Amygdala (tissue), 56 donors: ENCODE measurements around the gene TTC28.

Experiments used
- DNase-seq, 56 donors: peaks; one replicate each; lab custom pipeline; 2025; lab: John Stamatoyannopoulos, UW

TTC28 gene

DNA sequence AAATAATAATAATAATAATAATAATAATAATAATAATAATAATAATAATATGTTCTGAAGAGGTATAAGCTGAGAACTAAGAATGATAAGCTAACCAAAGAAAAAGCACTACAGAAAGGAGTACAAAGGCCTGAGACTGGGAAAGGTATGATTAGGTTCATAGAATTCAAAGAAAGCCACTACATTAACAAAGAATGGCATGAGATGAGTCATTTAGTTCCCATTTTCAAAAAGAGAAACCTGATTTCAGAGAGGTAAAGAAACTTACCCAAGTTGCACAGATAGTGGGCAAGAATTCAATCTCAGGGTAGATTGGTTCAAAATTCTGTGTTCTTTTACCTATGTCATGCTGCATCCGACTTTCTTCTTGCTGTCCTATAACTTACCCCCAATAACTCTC lies 350.9 kb downstream of the TTC28 start:
- DNase-seq, result no peak

DNA sequence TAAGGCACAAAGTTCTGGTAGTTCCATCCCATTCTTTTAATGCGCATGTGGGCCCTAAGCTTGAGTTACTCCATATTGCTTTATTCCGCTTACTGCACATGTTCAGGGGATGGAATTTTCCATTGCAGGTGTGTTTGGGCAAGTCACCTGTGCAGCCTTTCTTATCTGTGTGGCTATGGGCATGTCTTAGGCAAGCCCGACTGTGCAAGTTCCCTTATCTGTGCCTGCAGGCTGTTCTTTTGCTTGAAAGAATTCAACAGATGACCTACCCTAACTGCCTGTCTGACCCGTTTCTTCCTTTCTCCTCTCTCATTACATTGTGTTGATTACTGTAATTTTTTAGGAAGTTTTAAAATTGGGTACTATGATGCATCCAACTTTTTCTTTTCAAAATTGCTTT lies 363.6 kb downstream of the TTC28 start:
- no peak for DNase-seq

DNA sequence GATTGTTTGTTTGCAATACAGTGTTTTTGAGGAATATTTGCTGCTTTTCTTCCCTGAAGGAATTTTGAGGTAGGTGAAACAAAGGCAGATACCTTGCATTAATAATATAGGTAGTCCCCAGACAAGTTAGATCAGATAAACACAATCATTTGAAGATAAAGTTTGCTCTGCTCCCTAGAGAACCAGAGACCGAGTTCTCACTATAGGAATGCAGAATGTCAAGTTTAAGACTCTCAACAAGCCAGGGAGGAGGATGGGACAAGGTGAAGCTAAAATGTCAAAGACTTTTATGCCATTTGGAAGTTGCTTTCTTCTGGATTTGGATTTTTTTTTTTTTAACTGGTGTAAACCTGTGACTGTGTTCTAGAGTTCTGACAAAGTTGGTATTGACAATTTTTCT lies 364.7 kb downstream of the TTC28 start:
- DNase-seq, result no peak

DNA sequence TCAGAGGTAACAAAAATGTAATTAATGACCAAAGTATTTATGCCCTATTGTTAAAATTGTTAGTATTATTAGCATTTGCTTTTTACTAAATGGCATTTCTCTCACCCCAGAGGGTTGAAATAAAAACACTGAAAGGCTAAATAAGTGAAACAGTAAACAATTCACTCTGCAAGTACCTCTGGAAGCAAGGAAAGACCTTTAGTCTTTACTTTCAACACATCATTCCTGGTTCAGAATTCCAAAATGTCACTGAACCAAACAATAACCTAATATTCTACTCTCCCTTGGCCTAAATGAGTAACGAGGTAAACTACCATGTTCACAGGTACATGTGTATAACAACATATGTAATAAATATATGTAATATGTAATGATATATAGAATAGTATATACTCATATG lies 369.3 kb downstream of the TTC28 start:
- no peak for DNase-seq

DNA sequence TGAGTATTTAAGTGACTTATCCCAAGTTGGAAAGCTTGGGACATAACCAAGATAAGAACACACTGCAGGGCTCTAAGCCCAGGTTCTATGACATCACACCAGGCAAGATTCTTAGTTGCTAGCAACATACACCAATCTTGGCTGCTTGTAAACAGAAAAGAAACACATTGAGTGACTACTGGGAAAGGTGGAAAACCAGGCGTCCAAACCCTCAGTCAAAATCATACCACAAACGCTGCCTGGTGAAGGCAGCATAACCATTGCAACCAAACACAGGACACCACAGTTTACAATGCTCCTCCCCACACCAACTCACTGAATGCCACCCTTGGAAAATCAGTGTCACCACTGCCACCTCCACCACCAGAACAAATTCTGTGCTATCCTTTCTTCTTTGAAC lies 379.9 kb downstream of the TTC28 start:
- peak in 2 of 56 donors; percentile 1 to 2 for DNase-seq

DNA sequence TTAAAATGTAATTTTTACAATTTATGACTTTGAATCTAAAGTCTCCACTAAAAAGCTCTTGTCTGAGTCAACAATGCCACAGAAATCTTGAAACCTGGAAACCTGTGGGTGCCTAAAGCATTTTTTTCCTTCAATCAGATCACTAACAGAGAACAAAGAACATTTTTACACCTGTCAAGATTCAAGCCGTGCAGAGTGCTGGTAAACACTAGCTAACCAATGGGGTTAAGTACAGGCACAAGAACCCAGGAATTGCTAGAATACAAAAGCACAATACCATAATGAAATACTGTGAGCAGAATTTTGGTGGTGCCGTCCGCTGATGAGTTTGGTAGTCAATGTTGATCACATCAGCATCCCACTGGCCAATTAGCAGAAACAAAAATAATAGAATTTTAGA lies 380.3 kb downstream of the TTC28 start:
- DNase-seq, result no peak

DNA sequence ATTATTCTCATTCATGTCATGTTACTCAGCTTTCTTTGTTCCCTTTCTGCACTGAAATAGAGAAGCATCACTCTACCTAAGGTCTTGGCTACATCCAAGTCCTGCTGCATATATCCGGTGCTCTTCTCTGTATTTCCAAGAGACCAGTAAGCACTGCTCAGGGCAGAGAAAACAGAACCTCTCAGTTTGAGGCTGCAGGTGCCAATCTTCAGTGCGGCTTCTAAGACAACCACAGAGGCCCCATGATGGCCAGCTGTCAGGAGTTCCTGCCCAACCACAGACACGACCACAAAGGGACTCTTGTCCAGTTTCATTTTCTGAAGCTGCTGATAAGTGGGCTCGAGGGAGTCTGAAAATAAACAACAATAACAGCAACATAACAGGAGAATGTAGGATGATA lies 382.1 kb downstream of the TTC28 start:
- peak in 32 of 56 donors; percentile 1 to 69 (median 23) for DNase-seq

DNA sequence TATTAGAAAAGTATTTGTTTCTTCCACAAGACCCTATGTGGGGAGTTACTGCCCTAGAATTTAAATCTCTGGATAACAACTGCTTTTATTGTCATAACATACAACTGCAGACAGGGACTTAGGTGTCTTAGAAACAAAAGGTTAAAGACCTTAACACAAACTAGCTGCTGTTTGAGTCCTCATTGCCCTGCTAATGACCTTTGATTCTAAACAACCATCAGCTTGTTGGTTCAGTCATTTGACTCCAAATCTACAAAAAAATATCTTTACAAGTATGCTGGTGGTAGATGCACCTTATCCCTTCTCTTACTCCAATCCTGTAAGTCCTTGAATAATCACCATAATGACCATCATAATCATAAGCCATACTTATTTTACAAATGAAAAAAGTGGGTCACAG lies 383.2 kb downstream of the TTC28 start:
- DNase-seq, result no peak

DNA sequence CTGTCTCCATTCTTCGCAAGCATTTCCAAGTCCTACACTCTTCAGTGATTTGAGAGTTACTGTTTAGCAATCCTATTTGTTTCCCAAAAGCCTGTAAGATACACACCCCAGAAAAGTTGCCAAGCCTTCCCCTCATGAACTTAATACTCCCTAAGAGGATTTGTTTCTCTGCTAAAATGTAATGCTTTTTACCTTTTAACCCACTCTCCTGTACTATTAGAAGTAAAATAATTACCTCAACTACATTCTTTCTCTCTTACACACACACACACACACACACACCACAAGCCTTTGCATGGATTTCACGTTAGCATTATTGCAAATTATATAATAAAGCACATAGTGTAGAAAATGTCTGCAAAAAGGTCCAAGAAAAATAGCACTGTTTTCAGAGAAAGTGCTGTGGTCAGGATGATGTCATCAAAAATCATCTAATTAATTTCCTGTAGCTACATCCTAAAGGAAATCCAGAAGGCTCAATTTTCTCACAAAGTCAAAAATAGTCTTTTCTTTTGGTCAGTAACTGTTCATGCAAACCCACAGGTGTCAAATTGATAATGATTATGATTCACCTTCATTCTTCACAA lies 396.5 kb downstream of the TTC28 start:
- no peak for DNase-seq

DNA sequence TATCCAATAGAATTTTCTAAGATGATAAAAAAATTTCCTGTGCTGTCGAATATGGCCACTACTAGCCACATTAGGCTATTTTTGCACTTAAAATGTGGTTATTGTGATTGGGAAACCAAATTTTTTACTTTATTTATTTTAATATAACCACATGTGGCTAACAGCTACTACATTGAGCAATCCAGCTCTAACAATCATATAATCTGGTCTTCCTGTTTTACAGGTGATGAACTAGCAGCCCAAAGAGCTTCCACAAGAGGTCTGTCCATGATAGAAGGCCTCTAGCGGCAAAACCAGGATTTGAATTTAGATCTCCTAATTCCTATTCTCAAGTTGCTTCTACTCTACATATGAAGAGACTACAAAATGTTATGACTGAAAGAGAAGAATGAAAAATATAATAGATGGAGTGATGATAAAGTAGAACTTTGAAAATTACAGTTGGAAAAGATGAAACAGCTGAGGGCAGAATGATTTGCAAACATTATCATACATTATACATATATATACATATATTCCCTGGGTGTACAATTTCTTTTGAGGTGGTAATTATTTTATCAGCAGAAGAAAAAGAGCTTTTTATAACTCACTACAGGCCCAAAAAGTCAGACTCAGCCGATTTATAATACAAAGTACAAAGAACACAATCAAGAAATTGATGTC lies 397.1 kb downstream of the TTC28 start:
- no peak for DNase-seq

DNA sequence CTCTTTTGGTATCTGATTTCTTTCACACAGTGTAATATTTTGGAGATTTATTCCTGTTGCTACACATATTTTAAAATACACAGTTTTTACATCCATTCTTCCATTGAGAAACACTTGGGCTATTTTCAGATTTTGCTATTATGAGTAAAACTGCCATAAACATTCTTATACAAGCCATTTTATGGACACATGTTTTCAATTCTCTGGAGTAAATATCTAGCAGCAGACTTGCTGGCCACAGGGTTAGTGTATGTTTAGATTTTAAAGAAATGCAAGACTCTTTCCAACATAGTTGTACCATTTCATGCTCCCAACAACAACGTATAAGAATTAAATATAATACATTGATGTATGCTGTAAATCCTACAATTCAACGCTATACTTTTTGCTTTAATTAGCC lies 399.8 kb downstream of the TTC28 start:
- no peak for DNase-seq

DNA sequence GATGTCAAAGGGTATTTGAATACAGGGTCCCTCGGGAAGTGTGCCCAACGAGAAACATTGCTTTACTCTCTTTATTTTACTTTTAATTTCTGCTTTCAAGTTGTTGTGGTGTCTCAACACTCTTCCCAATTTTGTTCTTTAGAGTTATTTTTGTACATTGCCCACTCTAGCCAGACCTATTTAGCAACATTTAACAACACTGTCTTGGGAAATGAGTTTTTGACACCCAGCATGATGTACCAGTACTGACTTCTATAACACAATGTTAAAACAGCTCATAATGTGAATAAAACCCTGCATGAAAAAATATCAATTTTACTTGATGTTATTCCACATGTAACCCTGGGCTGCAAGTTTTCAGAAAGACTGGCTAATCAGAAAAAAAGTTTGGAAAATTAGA lies 410.4 kb downstream of the TTC28 start:
- DNase-seq, result no peak

DNA sequence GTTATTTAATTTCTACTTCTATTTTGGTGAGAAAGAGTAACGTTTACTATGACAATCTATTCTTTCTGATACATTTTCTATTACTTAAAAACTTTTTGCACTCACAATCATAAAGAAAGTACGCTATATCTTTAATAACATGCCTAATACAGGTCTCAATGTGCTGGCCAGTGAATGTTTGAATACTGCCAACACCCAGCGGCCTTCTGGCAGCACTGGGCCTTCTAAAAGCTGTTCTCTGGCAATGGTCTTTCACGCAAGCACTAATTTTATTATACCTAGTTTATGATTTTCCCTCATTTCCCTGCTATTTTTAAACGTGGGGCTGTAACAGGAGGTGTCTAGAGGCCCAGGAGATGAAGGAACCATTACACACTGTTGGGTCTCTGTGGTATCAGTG lies 410.8 kb downstream of the TTC28 start:
- DNase-seq, result peak in 3 of 56 donors; percentile 7 to 17 (median 9)

DNA sequence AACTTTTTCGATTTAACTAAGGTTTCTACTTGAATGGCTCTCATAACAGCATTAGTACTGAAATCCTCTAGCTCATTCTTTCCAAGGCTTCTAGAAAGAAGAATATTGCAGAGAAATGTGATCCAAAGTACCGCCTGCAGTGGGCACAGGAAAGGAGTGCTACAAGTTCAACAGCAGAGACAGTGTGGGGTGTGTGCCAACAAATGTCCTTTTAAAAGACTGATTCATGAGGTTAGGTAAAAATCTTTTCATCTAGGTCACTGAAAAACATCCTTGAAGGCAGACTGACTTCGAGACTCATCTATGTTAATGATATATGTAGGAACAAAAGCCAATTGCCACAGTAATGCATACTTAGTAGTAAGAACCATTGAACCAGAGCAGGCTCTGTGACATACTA lies 411.5 kb downstream of the TTC28 start:
- DNase-seq, result no peak

DNA sequence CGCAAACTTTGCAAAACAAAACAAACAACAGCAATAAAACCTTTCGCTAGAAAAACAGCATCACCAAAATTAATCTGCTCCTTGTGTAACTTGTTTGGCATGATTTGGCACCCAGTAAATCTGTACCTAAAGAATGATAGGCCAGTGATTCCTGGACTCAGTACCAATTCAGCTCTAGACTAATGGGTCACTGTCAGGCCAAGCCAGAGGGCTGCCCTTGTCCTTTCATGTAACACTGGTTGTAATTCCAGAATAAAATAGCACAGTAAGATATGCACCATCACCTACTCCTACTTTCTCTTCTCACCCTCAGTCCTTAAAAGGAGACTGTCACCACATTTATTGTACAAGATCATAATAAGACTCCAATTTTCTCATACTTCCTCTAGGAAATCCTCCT lies 419.0 kb downstream of the TTC28 start:
- DNase-seq, result no peak

DNA sequence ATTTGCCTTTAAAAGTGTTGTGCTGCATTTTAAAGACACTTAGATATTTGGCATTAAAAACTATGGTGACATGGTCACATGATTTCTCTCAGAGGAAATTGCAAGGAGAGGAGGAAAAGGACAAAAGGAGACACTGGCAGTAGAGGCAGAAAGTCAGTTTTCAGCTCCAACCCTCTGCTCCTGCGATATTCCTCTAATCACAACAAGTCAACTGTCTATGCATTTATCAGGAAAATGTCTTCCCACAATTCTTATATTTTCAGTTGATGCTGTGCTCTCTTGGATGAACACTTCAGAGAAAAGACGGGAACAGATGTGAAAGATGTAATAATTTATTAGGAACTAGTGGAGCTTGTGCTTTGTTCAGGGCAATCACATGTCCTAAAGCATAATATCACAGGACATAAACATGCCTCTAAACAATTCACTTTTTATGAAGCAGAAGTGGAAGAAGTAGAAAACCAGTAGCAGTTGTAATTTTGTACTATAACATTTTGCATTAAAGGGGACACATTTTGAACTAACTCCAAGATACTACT lies 419.8 kb downstream of the TTC28 start:
- DNase-seq, result no peak

DNA sequence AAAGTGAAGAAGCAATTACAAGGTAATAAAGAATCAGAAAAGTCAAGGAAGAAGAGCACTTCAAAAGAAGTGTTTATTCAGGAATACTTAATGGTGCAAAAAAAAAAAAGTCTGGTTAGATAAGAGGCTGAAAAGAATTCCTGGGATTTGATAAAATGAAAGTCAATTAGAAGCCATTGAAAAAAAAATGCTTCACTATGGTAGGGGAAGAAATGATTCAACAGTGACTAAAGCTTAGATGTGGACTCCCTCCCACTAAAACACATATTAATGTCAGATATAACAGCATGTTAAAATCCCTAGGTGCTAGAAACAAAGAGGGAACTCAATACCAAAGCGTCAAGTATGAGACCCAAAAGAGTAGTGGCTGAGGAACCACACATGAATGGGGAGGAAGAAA lies 425.2 kb downstream of the TTC28 start:
- DNase-seq, result no peak

DNA sequence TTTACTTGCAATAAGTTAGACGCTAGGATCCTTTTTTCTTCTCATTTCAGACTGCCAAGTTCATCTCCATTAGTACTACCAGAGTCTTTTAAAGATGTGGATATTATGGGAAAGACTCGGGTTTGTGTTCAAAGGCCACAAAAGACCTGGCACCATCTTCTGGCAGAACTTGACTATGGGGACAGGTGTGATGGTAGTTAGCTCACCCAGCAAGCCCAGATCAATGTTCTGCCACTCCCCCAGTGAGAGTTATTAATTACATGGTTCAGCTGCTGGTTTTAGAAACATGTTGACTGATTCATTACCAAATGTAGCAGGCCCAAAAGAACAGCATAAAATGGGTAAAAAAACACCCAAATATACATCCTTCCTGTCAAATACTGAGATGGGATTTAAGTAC lies 427.1 kb downstream of the TTC28 start:
- DNase-seq, result no peak

DNA sequence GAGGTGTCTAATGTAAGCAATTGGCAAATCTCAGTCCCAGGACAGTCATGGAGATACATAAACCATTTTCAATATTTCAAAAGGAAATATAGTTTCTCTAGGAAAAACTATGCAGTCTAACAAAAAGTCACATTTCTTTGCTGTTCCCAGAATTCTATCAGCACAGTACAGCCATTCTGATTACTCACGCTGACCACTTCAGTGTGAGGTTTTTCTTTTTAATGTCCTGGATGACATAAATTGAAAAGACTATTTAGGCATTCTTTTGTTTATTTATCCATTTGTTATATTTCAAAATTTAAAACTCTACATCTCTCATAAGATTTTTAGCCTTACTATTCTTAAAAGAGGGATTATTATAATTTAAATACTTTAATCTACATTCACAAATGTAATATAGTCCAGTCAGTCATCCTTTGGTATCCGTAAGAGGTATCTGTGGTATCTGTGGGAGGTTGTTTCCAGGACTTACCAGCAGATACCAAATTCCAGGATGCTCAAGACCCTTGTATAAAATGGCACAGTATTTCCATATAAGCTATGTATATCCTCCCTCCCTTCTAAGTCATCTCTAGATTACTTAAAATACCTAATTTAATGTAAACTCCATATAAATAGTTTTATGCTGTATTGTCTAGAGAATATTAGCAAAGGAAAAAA lies 429.5 kb downstream of the TTC28 start:
- no peak for DNase-seq

DNA sequence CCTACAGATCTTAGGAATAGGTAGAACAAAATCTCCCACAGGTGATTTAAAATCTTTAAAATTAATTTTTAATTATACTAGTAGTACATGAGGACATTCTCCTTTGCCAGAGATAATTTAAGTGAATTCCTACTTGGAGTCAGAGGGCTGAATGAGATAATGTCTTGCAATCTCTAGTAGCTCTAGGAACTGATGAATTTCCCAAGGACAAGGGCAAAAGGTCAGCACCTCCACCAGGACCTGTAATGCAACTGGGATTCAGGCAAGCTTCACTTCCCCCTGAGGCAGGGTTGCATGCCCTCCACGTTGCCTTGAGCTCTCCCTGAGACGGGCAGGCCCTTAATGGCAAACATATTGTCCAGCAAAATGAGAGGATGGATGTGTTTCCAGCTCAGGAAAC lies 430.2 kb downstream of the TTC28 start:
- DNase-seq, result no peak

DNA sequence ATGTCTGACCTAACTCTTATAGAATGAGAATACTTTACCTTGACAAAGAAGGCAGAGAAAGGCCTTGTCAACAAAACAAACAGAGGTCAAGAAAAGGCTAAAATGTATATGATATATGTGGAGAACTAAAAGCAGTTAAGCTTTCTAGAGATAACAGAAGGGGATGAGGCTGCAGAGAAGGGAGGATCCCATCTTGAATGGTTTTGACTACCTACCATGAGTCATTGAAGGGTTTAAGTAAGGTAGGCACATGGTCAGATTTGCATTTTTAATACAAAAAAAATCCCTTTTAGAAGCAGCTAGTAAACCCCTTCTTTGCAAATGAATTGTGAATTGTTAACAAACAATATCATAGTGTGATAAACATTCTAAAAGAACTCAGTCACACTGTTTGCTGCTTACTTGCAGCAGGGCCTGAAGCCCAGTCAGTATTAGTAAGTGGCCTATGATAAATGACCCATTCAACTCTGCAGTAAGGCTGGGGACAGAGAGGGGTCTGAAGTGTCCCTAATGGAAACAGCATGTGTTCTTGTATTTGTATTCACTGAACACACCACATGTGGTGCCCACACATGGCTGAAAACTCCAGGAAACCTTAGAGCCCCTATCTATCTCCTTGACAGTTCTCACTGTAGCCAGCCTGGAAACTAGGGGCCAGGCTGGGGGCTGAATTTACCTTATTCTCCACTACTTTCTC lies 431.8 kb downstream of the TTC28 start:
- DNase-seq, result peak in 13 of 56 donors; percentile 3 to 69 (median 18)
